Mucosa of descending colon (tissue), 3 donors: ENCODE results near the gene CFAP47. TPM values are rescaled to one million over a fixed set of nuclear protein-coding genes. Genes with fewer than 3 reads are reported as not detected.

Experiments
- ATAC-seq: fragments of 200-7000 bp; cut with Tn5 transposase; one replicate; pipeline ENCODE4 v1.9.1; 2020; ENCODE audit warnings: mild to moderate bottlenecking, moderate library complexity
- DNase-seq, 3 donors: peaks; one replicate each; pipeline ENCODE4 v3.0.0-alpha.2; 2020
- H3K36me3 ChIP-seq: fragments of 200-600 bp; one replicate; pipeline ENCODE4 v1.8.0; 2021; ENCODE audit warnings: low read depth, mild to moderate bottlenecking
- H3K4me1 ChIP-seq: fragments of 200-600 bp; one replicate; pipeline ENCODE4 v1.8.0; 2021; ENCODE audit warnings: low read depth, mild to moderate bottlenecking
- H3K4me3 ChIP-seq: fragments of 200-600 bp; one replicate; pipeline ENCODE4 v1.8.0; 2021; ENCODE audit warnings: mild to moderate bottlenecking
- H3K9me3 ChIP-seq: fragments of 200-600 bp; one replicate; pipeline ENCODE4 v1.8.0; 2021; ENCODE audit warnings: mild to moderate bottlenecking
- intact Hi-C, 2 donors: fragments of 100-400 bp; cut with DNase I in 1 of 2; cut with micrococcal nuclease in 1 of 2; formaldehyde crosslinking; loops; one replicate each; pipeline versions ENCODE4 v1.11.0 to v1.11.1; 2022; cut with DNase I, micrococcal nuclease
- total RNA-seq, 3 donors: library from RNA; stranded (reverse); fragmentation: NEBNext Ultra II Directional in 2 of 3; extraction: Animal tissue kit (Norgen Biotek cat#: 25700) in 2 of 3; gene quantifications; one replicate each; pipeline versions ENCODE4 v1.2.1 to v1.2.4, GENCODE V29; 2021 to 2023
- TF ChIP-seq, protein P1 (sequence below): fragments of 200-600 bp; IDR thresholded peaks from one replicate; pipeline ENCODE4 v1.8.0; 2022; ENCODE audit warnings: antibody characterized with exemption, mild to moderate bottlenecking
- donor health status: DM: no; HTN: no; CAD: no; lungs with moderate emphysema.
- donor health status: DM: no; HTN: no; CAD: no.
- donor health status: DM: no; HTN: yes; CAD: no.

Gene CFAP47
- total RNA-seq, 3 donors from 2014 or later: not detected

DNA sequence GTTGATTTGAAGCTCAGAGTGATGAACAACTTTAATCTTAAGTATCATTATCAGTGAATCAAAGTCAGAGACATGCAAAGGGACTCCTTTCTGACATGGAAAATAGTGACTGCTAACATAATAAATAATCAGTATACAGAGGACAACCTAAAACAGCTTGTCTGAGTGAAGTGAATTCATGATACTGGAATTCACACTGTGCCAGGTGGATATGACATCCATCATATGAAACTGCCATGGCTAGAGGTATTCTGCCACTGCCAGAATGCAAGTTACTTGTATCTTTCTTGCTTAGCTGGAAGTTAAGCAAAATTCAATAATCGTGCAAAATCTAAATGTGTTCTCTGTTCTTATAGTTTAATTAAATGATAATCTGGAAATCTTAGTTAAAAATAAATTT lies 429.0 kb downstream of the CFAP47 start:
- H3K4me3 ChIP-seq: no peak overlapping the region
- intact Hi-C loops: no loop called here
- no peaks in the 10 kb centered on the region for H3K9me3 ChIP-seq
- TF ChIP-seq, protein P1, sequence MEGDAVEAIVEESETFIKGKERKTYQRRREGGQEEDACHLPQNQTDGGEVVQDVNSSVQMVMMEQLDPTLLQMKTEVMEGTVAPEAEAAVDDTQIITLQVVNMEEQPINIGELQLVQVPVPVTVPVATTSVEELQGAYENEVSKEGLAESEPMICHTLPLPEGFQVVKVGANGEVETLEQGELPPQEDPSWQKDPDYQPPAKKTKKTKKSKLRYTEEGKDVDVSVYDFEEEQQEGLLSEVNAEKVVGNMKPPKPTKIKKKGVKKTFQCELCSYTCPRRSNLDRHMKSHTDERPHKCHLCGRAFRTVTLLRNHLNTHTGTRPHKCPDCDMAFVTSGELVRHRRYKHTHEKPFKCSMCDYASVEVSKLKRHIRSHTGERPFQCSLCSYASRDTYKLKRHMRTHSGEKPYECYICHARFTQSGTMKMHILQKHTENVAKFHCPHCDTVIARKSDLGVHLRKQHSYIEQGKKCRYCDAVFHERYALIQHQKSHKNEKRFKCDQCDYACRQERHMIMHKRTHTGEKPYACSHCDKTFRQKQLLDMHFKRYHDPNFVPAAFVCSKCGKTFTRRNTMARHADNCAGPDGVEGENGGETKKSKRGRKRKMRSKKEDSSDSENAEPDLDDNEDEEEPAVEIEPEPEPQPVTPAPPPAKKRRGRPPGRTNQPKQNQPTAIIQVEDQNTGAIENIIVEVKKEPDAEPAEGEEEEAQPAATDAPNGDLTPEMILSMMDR: no peak
- no peak for DNase-seq
- no peak for ATAC-seq
- no peaks in the 10 kb centered on the region for H3K36me3 ChIP-seq
- no peaks in the 10 kb centered on the region for H3K4me1 ChIP-seq

DNA sequence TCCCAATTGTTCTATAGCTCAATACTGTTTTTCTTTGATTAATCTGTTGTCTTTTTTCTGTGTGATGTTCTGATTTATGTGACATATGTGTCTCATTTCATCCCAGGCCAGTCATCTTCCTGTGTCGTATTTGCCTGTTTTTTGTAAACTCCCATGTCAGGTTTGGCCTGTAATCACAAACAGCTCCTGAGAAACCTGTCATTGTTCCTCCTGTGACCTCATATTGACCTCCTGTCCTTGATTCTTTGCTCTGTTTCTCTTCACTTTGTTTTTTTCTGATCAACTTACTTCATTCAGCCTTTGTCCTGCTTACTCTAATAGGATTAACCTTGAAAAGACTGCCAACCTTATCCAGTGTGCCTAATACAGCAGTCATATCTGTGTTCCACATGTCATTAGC lies 438.3 kb downstream of the CFAP47 start:
- intact Hi-C loops: no loop called here
- ATAC-seq: no peak
- TF ChIP-seq, protein P1: no peak
- Histone ChIP-seq H3K4me3 (no peak overlapping the region), H3K9me3 (no peaks in the 10 kb centered on the region), H3K36me3 (no peaks in the 10 kb centered on the region), H3K4me1 (no peaks in the 10 kb centered on the region)
- DNase-seq: no peak

DNA sequence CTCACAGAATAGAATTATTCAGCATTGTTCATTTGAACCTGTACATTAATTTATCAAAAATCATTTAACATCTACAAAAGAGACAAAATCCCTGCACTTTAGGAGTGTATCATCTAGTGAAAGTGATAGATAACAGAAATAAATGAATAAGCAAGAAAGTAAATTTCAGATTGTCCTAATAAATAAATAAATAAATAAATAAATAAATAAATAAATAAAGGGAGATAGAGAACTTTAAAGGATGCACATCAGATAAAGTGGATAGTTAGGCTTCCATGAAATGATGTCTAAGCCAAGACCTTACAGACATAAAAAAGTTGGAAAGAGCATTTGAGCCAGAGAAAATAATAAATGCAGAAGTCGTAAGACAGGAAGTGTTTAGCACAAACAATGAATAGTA lies 444.7 kb downstream of the CFAP47 start:
- intact Hi-C loops: no loop called here
- DNase-seq (no peak), ATAC-seq (no peak)
- TF ChIP-seq, protein P1: no peak
- no peak overlapping the region for H3K4me3 ChIP-seq
- no peaks in the 10 kb centered on the region for H3K4me1 ChIP-seq
- no peaks in the 10 kb centered on the region for H3K36me3 ChIP-seq
- H3K9me3 ChIP-seq: no peaks in the 10 kb centered on the region

DNA sequence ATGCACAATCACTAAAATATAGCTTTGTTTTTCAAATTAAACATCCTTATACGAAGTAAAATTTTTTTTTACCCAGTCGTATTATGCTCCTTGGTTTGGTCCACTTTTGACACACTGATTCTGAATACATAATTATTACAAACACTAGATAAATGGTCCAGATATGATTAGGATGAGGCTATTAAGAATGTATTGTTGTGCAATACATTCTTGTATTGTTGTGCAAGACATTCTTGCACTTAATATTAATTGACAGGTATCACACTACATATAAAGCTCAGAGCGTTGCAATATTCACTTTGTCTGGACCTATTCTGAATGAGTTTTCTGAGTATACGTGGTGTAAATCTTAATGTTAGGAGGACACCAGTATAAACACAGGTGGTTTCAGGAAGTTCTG lies 464.0 kb downstream of the CFAP47 start:
- DNase-seq (no peak), ATAC-seq (no peak)
- intact Hi-C loops: no loop called here
- H3K4me1 ChIP-seq: no peaks in the 10 kb centered on the region
- TF ChIP-seq, protein P1: no peak
- no peaks in the 10 kb centered on the region for H3K36me3 ChIP-seq
- no peaks in the 10 kb centered on the region for H3K9me3 ChIP-seq
- no peak overlapping the region for H3K4me3 ChIP-seq

DNA sequence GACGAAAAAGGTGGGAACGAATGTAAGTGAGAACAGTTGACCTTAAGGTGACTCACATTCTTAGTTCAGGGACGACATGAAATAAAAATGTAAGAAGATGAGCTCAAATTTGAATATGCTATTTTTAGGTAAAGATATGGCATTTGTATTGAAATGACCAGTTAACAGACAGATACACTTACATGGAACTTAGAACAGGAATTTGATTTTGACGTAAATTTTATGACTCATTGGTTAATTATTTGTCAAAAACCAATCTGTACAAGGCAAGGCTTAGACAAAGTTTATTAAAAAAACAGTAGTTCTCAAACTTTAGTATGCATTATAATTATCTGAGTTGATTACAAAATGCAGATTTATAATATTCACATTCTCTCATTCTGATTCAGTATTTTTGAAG lies 469.4 kb downstream of the CFAP47 start:
- intact Hi-C loops: no loop called here
- TF ChIP-seq, protein P1: no peak
- H3K36me3 ChIP-seq: no peaks in the 10 kb centered on the region
- no peak for DNase-seq
- no peaks in the 10 kb centered on the region for H3K4me1 ChIP-seq
- ATAC-seq: no peak
- no peaks in the 10 kb centered on the region for H3K9me3 ChIP-seq
- H3K4me3 ChIP-seq: no peak overlapping the region

DNA sequence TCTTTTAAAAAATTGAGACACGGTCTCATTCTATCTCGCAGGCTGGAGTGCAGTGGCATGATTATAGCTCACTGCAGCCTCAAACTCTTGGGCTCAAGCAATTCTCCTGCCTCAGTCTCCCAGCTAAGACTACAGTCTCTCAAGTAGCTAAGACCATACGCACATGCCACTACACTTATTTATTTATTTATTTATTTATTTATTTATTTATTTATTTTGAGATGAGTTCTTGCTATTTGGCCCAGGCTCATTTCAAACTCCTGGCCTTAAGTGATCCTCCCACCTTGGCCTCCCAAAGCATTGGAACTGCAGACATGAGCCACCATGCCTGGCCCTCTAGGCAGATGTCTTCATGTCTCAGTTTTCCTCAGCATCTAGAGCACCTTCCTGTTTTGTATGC lies 482.2 kb downstream of the CFAP47 start:
- no peak overlapping the region for H3K4me3 ChIP-seq
- intact Hi-C loops: no loop called here
- ATAC-seq: no peak
- no peaks in the 10 kb centered on the region for H3K36me3 ChIP-seq
- TF ChIP-seq, protein P1: no peak
- H3K4me1 ChIP-seq: no peaks in the 10 kb centered on the region
- DNase-seq: no peak
- no peaks in the 10 kb centered on the region for H3K9me3 ChIP-seq
